GM12878 (cell line): ENCODE data around the gene TSC22D4.

Source experiments
- CHD1 ChIP-seq: IDR thresholded peaks from 2 replicates; pipeline ENCODE4 v1.6.1; 2012; ENCODE audit warnings: low read depth, low read length, improper control_type of control experiment
- SREBF1 ChIP-seq: IDR thresholded peaks from 2 replicates; pipeline ENCODE4 v1.6.1; 2012; ENCODE audit warnings: mild to moderate bottlenecking, low read length

DNA sequence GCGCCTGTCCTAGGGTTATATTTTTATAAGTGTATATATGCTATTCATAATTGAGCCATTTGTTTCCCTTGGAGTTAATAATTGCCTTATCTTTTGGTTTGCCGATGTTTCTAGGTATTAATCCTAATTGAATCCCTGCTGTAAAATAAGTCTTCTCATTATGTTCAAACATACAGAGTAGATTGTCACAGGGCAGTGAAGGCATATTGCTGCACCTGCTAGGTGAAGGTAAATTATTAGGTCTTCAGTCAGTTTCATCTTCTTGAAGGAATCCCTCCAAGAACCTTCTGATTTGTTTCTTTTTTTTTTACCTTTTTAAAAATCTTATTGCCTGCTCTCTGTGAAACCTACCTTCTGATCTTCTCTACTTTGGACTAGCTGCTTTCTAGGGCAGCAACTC lies 42.1 kb upstream of the TSC22D4 start:
- TF ChIP-seq SREBF1 (no peak), CHD1 (no peak)
